GF-D8 (cell line): ENCODE data around the gene MYH7B.

Source experiments
- DNase-seq: peaks from one replicate; lab custom pipeline; 2025; lab: John Stamatoyannopoulos, UW

The MYH7B gene

GRCh38 chr20:34992751-34993417 lies 37.2 kb downstream of the MYH7B start:
- no peak for DNase-seq

GRCh38 chr20:34993941-34994508 lies 38.4 kb downstream of the MYH7B start:
- no peak for DNase-seq

GRCh38 chr20:34994509-34995131 lies 39.0 kb downstream of the MYH7B start:
- no peak for DNase-seq

- no peak for DNase-seq
These were observed 39.5 kb downstream of the MYH7B start for GRCh38 chr20:34995192-34995591.

DNA sequence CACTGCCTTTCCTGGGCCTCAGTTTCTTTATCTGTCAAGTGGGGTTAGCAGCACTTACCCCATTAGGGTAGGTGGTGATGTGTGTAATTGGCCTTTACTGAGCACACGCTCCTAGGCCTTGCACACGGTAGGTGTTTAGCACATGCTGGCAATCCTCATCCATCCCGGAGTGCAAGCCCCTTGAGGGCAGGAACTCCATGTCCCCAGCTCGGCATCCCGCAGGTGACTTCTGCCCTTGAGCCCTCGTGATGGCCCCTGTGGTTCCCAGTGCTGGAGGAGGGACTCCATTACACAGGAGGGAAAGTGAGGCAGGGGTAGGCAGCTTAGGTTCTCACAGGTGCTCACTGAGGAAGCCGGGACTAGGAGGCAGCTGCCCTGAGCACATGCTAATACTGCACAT lies 40.0 kb downstream of the MYH7B start:
- no peak for DNase-seq

DNA sequence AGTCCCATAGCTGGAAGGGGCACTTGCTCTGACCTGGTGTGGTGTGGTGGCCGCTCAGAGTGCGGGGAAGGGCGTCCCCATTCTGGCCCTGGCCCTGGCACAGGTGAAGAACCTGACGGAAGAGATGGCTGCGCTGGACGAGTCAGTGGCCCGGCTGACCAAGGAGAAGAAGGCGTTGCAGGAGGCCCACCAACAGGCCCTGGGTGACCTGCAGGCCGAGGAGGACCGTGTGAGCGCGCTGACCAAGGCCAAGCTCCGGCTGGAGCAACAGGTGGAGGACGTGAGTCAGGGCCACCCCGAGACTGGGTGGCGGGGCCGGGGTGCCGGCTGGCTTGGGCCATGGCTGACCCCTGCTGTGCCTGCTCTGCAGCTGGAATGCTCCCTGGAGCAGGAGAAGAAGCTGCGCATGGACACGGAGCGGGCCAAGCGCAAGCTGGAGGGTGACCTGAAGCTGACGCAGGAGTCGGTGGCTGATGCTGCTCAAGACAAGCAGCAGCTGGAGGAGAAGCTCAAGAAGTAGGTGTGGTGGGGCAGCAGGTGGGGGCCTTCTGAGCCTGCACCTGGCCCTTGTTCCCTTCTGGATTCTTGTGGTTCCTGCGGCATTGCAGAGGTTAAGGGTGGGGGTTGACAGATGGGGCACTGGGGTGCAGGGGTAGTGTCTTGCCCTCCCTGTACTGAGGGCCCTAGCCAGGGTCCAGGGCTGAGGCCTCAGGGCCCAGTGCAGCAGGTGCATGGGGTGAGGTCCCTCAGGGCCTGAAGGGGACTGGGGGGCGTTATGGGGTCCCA lies 40.8 kb downstream of the MYH7B start:
- no peak for DNase-seq

GRCh38 chr20:34997131-34997561 lies 41.5 kb downstream of the MYH7B start:
- no peak for DNase-seq

DNA sequence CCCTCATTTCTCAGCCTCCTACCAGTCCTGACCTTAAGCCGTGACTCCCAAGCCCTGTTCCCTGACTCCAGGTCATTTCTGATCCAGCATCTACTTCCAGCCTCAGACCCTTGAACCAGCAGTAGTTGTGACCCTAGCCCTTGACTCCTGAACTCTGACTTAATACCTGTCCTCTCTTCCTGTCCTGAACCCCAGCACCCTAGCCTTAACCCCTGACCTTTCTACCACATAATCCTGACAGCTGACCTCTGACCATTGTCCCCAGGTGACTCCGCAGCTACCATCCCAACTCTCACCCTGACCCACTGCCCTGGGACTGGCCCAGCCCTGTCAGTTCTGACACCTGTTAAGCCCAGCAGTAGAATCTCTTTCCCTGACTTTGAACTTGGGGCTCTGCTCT lies 42.1 kb downstream of the MYH7B start:
- DNase-seq = no peak

DNA sequence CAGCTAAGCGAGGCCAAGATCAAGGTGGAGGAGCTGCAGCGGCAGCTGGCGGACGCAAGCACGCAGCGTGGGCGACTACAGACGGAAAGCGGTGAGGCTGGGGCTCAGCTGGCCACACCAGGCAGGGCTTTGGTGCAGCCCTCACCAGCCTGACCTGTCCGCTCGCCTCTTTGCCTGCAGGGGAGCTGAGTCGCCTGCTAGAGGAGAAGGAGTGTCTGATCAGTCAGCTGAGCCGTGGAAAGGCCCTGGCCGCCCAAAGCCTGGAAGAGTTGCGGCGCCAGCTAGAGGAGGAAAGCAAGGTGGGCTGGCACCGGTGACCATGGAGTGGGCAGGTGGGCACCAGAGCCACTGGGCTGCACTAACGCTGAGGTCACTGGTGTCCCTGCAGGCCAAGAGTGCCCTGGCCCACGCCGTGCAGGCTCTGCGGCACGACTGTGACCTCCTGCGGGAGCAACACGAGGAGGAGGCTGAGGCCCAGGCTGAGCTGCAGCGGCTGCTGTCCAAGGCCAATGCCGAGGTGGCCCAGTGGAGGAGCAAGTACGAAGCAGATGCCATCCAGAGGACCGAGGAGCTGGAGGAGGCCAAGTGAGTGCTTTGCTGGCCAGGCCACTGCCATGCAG lies 42.8 kb downstream of the MYH7B start:
- DNase-seq = no peak

GRCh38 chr20:34999021-34999451 lies 43.4 kb downstream of the MYH7B start:
- DNase-seq = no peak

GRCh38 chr20:34999782-35000181 lies 44.1 kb downstream of the MYH7B start:
- DNase-seq = no peak

DNA sequence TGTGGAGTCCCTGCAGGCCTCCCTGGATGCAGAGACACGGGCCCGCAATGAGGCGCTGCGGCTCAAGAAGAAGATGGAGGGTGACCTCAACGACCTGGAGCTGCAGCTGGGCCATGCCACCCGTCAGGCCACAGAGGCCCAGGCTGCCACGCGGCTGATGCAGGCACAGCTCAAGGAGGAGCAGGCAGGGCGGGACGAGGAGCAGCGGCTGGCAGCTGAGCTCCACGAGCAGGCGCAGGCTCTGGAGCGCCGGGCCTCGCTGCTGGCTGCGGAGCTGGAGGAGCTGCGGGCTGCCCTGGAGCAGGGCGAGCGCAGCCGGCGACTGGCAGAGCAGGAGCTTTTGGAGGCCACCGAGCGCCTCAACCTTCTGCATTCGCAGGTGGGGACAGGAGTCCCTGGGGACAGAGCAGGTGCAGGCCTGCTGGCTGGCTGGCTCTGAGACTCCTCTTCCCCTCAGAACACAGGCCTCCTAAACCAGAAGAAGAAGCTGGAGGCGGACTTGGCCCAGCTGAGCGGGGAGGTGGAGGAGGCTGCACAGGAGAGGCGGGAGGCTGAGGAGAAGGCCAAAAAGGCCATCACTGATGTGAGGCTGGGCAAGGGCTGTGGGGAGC lies 44.7 kb downstream of the MYH7B start:
- DNase-seq = no peak

DNA sequence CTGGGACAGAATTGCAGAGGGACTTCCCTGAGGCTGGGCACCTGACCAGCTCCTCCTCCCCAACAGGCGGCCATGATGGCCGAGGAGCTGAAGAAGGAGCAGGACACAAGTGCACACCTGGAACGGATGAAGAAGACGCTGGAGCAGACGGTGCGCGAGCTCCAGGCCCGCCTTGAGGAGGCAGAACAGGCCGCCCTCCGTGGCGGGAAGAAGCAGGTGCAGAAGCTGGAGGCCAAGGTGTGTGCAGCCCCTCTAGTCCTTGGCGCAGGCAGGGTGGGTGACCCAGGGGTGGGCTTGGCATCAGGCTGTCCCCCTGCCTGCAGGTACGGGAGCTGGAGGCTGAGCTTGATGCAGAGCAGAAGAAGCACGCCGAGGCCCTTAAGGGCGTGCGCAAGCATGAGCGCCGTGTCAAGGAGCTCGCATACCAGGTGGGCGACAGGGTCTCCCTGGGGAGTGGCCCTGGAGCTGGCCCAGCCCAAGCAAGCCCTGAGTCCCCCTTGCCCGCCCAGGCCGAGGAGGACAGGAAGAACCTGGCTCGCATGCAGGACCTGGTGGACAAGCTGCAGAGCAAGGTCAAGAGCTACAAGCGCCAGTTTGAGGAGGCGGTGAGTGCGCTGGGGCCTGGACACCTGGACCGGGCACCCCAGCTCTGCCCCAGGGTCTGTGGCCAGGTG lies 45.4 kb downstream of the MYH7B start:
- no peak for DNase-seq

DNA sequence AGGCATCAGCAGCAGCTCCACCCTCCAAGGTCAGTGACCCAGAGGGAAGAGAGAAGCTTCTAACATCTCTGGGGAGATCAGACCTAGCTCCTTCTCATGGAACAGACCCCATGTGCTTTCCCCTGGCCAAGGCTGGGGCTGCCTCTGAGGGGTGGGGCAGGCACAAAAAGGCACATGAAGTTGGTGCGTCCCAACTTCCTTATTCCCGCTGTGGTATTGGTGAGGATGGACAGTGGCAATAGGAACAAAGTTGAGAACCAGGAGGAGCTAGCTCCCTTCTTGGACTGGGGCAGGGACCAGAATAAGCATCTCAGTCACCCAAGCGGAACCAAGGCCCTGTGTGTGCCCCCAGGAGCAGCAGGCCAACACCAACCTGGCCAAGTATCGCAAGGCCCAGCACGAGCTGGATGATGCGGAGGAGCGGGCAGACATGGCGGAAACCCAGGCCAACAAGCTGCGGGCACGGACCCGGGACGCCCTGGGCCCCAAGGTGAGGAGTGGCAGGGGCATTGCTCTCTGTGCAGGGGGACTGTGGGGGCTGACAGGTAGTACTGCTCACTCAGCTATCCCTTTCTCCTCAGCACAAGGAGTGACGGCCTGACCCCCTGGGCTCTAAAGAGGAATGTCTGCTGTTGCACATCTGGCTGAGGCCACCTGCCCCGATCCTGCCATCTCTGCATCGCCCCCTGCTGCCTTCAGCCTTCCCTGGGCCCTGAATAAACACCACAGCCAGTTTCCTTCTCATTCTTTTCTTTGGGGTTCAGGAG lies 46.1 kb downstream of the MYH7B start:
- DNase-seq = no peak

DNA sequence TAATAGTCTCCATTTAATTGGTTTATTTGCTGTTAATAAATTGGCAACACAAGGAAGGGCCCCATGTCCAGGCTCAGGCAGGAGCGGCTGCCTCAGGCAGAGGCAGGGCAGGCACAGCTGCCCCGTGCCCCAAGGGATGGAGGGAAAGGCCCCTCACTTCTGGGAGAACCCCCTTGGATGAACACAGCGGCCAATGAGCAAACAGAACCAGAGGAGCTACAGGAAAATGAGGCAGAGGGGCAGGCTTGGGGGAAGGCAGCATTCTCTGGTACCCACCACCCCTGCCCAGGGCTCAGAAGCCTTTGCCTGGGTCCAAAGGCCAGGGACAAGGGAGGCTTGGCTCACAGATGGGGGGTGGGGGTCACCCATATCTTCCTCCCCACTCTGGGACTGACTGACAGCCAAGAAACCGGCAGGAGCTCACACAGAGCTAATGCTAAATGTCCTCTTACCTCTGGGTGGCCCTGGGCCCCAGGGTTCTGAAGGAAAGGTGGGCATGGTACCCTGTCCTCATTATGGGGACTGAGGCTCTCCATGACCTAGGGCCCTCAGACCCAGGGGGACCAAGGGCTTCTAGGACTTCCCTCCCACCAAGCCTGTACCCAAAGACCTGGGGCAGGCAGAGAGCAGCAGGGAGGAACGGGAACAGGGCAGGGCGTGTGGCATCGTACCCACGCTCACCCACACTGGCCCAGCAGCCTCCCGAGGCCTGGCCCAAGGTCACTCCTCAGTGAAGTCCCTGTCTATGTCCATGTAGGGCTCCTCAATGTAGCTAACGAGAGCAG lies 47.0 kb downstream of the MYH7B start:
- DNase-seq = no peak

- DNase-seq = no peak
These were observed 47.8 kb downstream of the MYH7B start for GRCh38 chr20:35003211-35004031.

DNA sequence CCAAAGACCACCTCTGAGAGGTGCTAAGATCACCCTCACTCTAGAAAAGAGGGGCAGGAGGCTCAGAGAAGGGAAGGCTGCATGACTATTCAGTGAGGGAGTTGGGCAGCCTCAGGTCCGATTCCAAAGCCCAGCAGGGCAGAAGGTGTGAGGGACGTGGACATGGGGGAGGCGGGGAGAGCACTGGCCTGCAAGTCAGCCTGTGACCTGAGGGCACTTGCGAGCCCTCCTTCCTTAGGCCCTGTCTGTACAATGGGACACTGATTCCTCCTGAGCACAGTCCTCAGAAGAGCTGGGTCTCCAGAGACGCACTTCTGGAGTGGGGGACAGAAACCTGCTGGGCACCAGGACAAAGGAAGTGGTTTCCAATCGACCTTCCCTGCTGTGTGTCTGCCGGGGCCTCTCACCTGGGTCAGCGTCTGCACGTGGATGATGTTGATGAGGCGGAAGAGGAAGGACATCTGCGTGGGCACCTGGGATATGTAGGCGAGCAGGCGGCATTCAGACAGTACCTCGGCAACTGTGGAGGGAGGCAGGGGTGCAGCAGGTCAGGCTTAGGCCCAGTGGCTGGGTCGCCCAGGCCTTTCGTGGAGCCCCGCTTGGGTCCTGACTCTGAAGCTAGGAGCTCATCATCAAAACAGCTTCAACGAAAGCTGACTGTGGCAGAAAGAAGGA lies 48.5 kb downstream of the MYH7B start:
- DNase-seq = no peak

GRCh38 chr20:35004749-35005462 lies 49.2 kb downstream of the MYH7B start:
- no peak for DNase-seq
